ENCODE data around the gene CCDC179. TPM values are rescaled to one million over a fixed set of nuclear protein-coding genes. Genes with fewer than 3 reads are reported as not detected.
A peak's percentile ranks its signal among the peaks of the same experiment; 100 is the strongest.

CCDC179 gene
- not detected for total RNA-seq

GRCh38 chr11:22860241-22860640 lies at the start of gene CCDC179:
TSS of gene CCDC179 (minus strand) at chr11:22860474. CDS start at chr11:22860421, 53 bp downstream.
- Mint-ChIP-seq H3K9me3 (no peaks in the 10 kb centered on the region), H3K4me3 (no peak within 1 kb of the TSS), H3K27ac (no peak within 1 kb of the TSS), H3K27me3 (no peaks in the 10 kb centered on the region), H3K36me3 (ENCODE audit: low read depth) (no peaks in the 10 kb centered on the region), H3K4me1 (no peaks in the 10 kb centered on the region)
- DNase-seq, result no peak
- ChIA-PET POLR2A (no interaction called here), CTCF (interaction anchor here (0.8 kb wide), 1 partner anchor 10 kb away, joined by 6 read pairs; no protein-coding TSS in a partner anchor)

GRCh38 chr11:22903782-22904181 lies 43.5 kb upstream of the CCDC179 start:
- no peaks in the 10 kb centered on the region for H3K9me3 Mint-ChIP-seq
- DNase-seq, result no peak
- ChIA-PET CTCF (no interaction called here), POLR2A (no interaction called here)
- H3K27me3 Mint-ChIP-seq, result no peaks in the 10 kb centered on the region
- H3K4me3 Mint-ChIP-seq, result no peak overlapping the region
- no peaks in the 10 kb centered on the region for H3K36me3 Mint-ChIP-seq (ENCODE audit: low read depth)
- H3K27ac Mint-ChIP-seq, result no peak overlapping the region
- H3K4me1 Mint-ChIP-seq, result no peaks in the 10 kb centered on the region

- Mint-ChIP-seq H3K27me3 (no peaks in the 10 kb centered on the region), H3K36me3 (ENCODE audit: low read depth) (no peaks in the 10 kb centered on the region), H3K4me3 (no peak overlapping the region), H3K27ac (no peak overlapping the region), H3K4me1 (no peaks in the 10 kb centered on the region), H3K9me3 (no peaks in the 10 kb centered on the region)
- no peak for DNase-seq
- ChIA-PET CTCF (interaction anchor here (0.6 kb wide), 1 partner anchor 136 kb away, joined by 3 read pairs; no protein-coding TSS in a partner anchor), POLR2A (no interaction called here)
These were observed 41.3 kb upstream of the CCDC179 start for GRCh38 chr11:22901603-22902002.

- Mint-ChIP-seq H3K36me3 (ENCODE audit: low read depth) (no peaks in the 10 kb centered on the region), H3K4me3 (no peak overlapping the region), H3K27ac (no peak overlapping the region), H3K27me3 (no peaks in the 10 kb centered on the region), H3K4me1 (no peaks in the 10 kb centered on the region), H3K9me3 (no peaks in the 10 kb centered on the region)
- POLR2A ChIA-PET, result no interaction called here
- CTCF ChIA-PET, result interaction anchor here (0.6 kb wide), 1 partner anchor 135 kb away, joined by 3 read pairs; no protein-coding TSS in a partner anchor
- DNase-seq, result no peak
These were observed 40.7 kb upstream of the CCDC179 start for GRCh38 chr11:22900764-22901486.

- no peak overlapping the region for H3K27ac Mint-ChIP-seq
- DNase-seq, result no peak
- H3K36me3 Mint-ChIP-seq (ENCODE audit: low read depth), result no peaks in the 10 kb centered on the region
- ChIA-PET POLR2A (no interaction called here), CTCF (no interaction called here)
- H3K4me3 Mint-ChIP-seq, result no peak overlapping the region
- no peaks in the 10 kb centered on the region for H3K4me1 Mint-ChIP-seq
- H3K27me3 Mint-ChIP-seq, result no peaks in the 10 kb centered on the region
- no peaks in the 10 kb centered on the region for H3K9me3 Mint-ChIP-seq
These were observed 37.8 kb upstream of the CCDC179 start for GRCh38 chr11:22898036-22898435.

GRCh38 chr11:22890227-22890626 lies 30.0 kb upstream of the CCDC179 start:
- Mint-ChIP-seq H3K4me1 (no peaks in the 10 kb centered on the region), H3K27ac (no peak overlapping the region), H3K4me3 (no peak overlapping the region), H3K27me3 (no peaks in the 10 kb centered on the region), H3K9me3 (peaks cover 3% of the 10 kb centered on the region), H3K36me3 (ENCODE audit: low read depth) (no peaks in the 10 kb centered on the region)
- ChIA-PET POLR2A (no interaction called here), CTCF (no interaction called here)
- no peak for DNase-seq

- H3K9me3 Mint-ChIP-seq, result no peaks in the 10 kb centered on the region
- ChIA-PET POLR2A (no interaction called here), CTCF (no interaction called here)
- H3K27me3 Mint-ChIP-seq, result no peaks in the 10 kb centered on the region
- H3K36me3 Mint-ChIP-seq (ENCODE audit: low read depth), result no peaks in the 10 kb centered on the region
- no peak overlapping the region for H3K4me3 Mint-ChIP-seq
- DNase-seq, result no peak
- H3K27ac Mint-ChIP-seq, result no peak overlapping the region
- H3K4me1 Mint-ChIP-seq, result no peaks in the 10 kb centered on the region
These were observed 23.9 kb upstream of the CCDC179 start for GRCh38 chr11:22884217-22884616.

- H3K4me3 Mint-ChIP-seq, result no peak overlapping the region
- ChIA-PET CTCF (no interaction called here), POLR2A (no interaction called here)
- H3K9me3 Mint-ChIP-seq, result no peaks in the 10 kb centered on the region
- no peaks in the 10 kb centered on the region for H3K36me3 Mint-ChIP-seq (ENCODE audit: low read depth)
- no peaks in the 10 kb centered on the region for H3K4me1 Mint-ChIP-seq
- no peak for DNase-seq
- H3K27ac Mint-ChIP-seq, result no peak overlapping the region
- H3K27me3 Mint-ChIP-seq, result no peaks in the 10 kb centered on the region
These were observed 19.4 kb upstream of the CCDC179 start for GRCh38 chr11:22879630-22880029.

GRCh38 chr11:22878604-22879003 lies 18.3 kb upstream of the CCDC179 start:
- POLR2A ChIA-PET, result no interaction called here
- H3K27me3 Mint-ChIP-seq, result no peaks in the 10 kb centered on the region

GRCh38 chr11:22878039-22878438 lies 17.8 kb upstream of the CCDC179 start:
- DNase-seq, result no peak
- Mint-ChIP-seq H3K36me3 (ENCODE audit: low read depth) (no peaks in the 10 kb centered on the region), H3K27me3 (no peaks in the 10 kb centered on the region), H3K4me1 (no peaks in the 10 kb centered on the region), H3K9me3 (no peaks in the 10 kb centered on the region), H3K27ac (no peak overlapping the region), H3K4me3 (no peak overlapping the region)
- ChIA-PET CTCF (no interaction called here), POLR2A (interaction anchor here (0.6 kb wide), 1 partner anchor 418 kb away, joined by 4 read pairs; no protein-coding TSS in a partner anchor)

More at GRCh38 chr11:22878604-22879003, 18.3 kb upstream of the CCDC179 start:
- Mint-ChIP-seq H3K36me3 (ENCODE audit: low read depth) (no peaks in the 10 kb centered on the region), H3K27ac (no peak overlapping the region), H3K9me3 (no peaks in the 10 kb centered on the region), H3K4me3 (no peak overlapping the region), H3K4me1 (no peaks in the 10 kb centered on the region)
- CTCF ChIA-PET, result no interaction called here
- no peak for DNase-seq

- H3K36me3 Mint-ChIP-seq (ENCODE audit: low read depth), result no peaks in the 10 kb centered on the region
- no peaks in the 10 kb centered on the region for H3K9me3 Mint-ChIP-seq
- H3K27me3 Mint-ChIP-seq, result no peaks in the 10 kb centered on the region
- no peak overlapping the region for H3K27ac Mint-ChIP-seq
- DNase-seq, result peak; percentile 82
- ChIA-PET POLR2A (no interaction called here), CTCF (interaction anchor here (0.6 to 1.2 kb wide), 2 partner anchors 24 to 214 kb away, joined by 3 to 4 read pairs; no protein-coding TSS in a partner anchor)
- no peaks in the 10 kb centered on the region for H3K4me1 Mint-ChIP-seq
- H3K4me3 Mint-ChIP-seq, result no peak overlapping the region
These were observed 15.7 kb upstream of the CCDC179 start for GRCh38 chr11:22875869-22876473.

- no peaks in the 10 kb centered on the region for H3K9me3 Mint-ChIP-seq
- no peaks in the 10 kb centered on the region for H3K4me1 Mint-ChIP-seq
These were observed 9.1 kb upstream of the CCDC179 start for GRCh38 chr11:22869325-22869724.

GRCh38 chr11:22859756-22860155 lies 518 bp downstream of the CCDC179 start:
- Mint-ChIP-seq H3K4me3 (no peak overlapping the region), H3K27me3 (no peaks in the 10 kb centered on the region), H3K4me1 (no peaks in the 10 kb centered on the region), H3K9me3 (no peaks in the 10 kb centered on the region), H3K36me3 (ENCODE audit: low read depth) (no peaks in the 10 kb centered on the region), H3K27ac (no peak overlapping the region)
- CTCF ChIA-PET, result no interaction called here
- POLR2A ChIA-PET, result no interaction called here
- DNase-seq, result no peak

More at GRCh38 chr11:22869325-22869724, 9.1 kb upstream of the CCDC179 start:
- ChIA-PET CTCF (no interaction called here), POLR2A (no interaction called here)
- Mint-ChIP-seq H3K4me3 (no peak overlapping the region), H3K27me3 (no peaks in the 10 kb centered on the region), H3K27ac (no peak overlapping the region), H3K36me3 (ENCODE audit: low read depth) (no peaks in the 10 kb centered on the region)
- DNase-seq, result no peak

All from activated CD4-positive, alpha-beta T cell treated with anti-CD3 and anti-CD28 coated beads, Interleukin-2, amount 10 ng/mL, durations not matched to agents 7 days and 5 days (primary cell).